Stimulated activated CD8-positive, alpha-beta memory T cell treated with anti-CD3 and anti-CD28 coated beads, Interleukin-4, amount 100 ng/mL, for 4 hours (primary cell): Measurements from ENCODE around the gene TMEM106C.

Source experiments
- DNase-seq, 2 donors: peaks; one replicate each; pipeline ENCODE4 v3.0.0-alpha.2; 2020; ENCODE audit warnings: low read depth in 2 of 2, low spot score in 1 of 2

Gene TMEM106C

DNA sequence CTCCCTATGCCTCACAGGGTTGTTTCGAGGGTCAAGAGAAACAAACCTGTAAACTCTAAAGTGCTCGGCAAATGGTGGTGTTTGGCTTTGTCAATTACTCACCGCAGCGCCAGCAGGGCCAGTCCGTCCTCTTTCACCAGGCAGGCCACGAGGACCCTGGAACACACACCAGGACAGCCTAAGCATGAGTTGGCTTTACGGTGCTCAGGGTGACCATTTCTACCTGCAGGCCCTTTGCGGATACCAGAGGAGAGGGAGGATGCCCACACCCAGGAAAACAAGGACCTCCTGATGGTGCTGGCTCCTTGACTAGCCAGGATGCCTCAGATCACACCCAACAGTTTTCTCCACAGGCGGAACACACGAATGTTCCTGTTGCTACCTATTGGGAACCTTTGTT is 29.4 kb downstream of the TMEM106C start:
- no peak for DNase-seq

GRCh38 chr12:47993491-47993890 is 30.1 kb downstream of the TMEM106C start:
- DNase-seq = no peak

DNA sequence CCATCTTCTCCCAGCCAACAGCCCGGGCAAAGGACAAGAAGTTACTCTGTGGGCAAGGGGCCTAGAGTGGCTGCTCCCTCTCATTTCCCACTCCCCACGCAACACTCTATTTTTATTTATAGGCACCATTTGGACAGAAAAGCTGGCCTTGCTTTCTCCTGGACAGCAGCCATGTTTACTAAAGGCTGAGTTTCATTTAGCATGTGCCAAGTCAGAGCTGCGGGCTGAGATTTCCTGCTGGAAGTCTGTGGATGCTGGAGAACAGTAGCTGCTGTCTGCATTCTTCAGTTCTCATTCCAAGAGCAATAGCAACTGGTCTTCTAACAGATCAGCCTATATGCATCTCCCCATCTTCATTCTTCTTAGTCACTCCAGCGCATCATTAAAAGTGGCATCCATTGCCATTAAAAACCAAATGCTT is 32.6 kb downstream of the TMEM106C start:
- no peak for DNase-seq

DNA sequence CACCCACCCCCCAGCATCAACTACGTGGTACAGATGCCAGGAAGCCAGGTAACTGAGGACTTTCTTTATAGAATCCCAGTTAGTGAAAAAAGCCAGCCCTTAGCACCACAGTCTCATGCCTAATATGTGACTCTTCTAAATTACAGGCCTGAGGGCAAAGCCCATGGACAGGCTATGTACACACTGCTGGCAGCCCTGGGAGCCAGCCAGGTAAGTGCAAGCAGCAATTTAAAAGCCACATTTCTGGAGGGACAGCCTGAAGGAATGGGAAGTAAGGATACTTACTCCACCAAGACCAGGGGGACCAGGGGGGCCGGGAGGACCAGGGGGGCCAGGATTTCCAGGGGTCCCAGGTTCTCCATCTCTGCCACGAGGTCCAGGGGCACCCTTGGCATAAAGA is 33.9 kb downstream of the TMEM106C start:
- no peak for DNase-seq

DNA sequence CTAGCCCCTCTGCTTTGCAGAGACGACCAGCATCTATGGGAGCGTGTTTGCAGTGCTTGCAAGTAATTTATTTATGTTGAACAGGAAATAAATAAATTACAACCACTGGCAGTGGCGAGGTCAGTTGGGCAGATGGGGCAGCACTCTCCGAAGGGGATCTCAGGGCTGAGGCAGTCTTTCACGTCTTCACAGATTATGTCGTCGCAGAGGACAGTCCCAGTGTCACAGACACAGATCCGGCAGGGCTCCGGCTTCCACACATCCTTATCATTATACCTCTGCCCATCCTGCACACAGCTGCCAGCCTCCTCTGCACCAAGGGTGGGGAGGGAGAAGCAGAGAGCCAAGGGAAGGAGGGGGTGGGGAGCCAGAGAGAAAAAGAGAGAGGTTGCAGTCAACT is 36.4 kb downstream of the TMEM106C start:
- DNase-seq = no peak

DNA sequence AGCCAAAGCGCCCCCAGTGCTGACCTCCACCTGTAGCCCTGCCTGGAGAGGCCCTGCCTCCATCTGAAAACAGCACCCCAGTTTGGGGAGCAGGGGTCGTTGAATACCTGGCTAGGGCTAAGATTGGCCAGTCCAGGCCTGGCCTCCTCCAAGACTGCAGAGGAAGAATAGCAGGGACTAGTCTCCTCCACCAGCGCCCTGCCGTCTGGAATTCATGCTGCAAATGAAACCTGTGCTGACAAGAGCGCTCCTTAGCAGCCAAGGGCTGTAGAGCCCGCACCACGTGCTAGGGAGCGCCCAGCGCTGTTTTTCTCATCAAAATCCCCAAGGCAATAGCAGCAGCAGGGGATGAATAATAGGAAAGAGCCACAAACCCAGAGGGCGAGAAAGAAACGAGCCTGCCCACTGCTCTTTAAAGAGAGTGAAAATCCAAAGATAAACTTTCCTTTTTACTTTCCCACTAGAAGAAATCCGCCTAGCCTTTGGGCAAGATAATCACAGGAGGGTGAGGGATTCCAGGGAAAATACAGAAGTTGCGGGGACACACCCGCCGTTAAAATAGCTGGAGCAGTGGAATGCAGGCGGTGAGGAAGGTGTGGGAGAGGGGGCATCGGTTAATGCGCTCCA is 37.6 kb downstream of the TMEM106C start:
- DNase-seq = no peak

GRCh38 chr12:48001505-48002413 is 38.4 kb downstream of the TMEM106C start:
- DNase-seq = no peak

GRCh38 chr12:48002414-48002730 is 39.0 kb downstream of the TMEM106C start:
- no peak for DNase-seq

DNA sequence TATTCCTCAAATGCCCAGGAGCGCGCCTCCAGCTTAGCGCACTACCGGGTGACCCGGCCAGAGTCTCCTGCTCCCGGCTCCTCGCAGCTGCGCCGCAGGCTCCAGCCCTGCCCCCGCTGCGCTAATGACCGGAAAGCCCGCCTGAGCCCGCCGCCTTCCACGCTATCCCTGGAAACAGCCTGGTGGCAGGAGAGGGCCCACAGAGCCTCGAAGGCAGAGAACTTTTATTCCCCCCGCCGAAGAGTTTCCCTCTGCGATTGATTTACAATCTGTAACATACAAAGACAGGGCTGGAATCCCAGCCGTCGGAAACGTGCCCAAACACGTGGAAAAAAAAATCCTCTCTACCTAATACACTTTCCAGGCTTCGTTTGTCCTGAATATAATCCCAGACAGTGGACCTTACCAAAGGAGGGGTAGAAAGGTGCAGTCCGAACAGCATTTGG is 39.4 kb downstream of the TMEM106C start:
- no peak for DNase-seq

DNA sequence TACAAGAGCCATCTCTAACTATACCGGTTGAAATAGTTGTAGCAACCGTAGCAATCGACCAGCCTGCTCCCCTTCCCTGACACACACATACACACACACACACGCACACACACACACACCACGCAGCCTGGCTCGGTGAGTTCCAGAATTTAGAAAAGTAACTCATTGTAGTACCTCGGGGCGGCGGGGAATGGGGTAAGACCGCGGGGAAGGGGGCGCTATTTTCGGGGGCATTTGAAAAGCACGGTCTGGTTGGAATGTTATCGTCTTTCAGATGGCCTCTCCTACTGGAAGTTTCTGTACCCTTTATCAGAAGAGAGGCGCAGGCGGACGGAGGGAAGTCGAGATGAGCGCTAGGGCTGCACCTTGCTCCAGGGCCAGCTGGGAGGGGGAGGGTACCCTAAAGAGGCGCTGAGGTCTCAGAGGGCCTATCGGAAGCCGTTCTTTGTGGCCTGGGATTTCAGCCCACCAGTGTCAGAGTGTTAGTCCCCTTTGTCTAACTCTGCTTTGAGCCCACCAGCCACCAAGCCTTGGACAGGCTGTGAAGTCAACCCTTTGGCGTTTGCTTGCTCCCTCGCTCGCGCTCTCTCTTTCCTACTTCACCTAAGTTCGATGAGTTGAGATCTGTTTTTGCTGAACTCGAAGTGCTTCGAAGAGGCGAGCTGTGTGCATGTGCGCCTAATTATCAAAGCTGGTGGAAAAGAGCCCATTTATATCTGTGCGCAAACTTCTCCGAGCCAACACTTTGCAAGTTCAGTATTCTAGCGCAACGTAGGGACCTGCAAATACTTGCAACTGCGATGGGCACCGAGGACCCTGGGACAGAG is 40.0 kb downstream of the TMEM106C start:
- no peak for DNase-seq

GRCh38 chr12:48004053-48004941 is 40.9 kb downstream of the TMEM106C start, which contains the start of gene COL2A1:
COL2A1 (minus strand) TSS chr12:48004476; CDS start chr12:48004321, 155 bp downstream.
- DNase-seq = no peak

DNA sequence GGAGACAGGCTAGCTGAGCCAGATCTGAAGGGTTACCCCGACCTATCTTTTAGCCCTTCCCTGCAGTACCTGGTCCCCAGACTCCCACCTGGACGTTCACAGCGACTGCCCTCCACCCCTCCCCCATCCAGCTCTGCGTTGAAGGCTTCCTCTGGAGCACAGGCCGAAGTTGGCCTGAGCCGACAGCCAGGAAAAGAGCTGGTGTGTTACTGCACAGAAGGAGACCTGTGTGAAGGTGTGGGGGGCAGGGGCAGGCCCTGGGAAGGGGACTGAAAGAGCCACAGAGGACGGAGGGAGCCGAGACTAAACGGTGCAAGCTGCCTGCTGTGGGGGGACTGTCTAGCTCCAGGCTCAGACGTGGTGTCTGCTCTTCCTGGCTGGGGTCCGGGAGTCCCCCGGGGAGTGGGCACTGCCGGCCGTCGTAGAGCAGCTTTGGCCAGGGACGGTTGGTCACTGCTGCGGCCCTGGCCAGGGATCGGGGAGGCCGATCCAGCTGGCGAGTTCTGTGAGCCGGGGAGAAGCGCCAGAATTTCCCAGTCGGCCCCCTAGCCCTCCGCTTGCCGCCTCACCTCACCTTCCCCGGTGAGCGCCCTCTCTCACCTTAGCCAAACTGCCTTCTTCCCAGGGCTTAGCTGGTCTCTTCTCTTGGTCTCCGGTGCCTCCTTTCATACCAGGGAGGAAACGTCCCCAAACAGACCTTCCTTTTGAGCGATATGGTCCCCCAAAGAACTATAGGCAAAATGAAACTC is 41.8 kb downstream of the TMEM106C start:
- DNase-seq = no peak

DNA sequence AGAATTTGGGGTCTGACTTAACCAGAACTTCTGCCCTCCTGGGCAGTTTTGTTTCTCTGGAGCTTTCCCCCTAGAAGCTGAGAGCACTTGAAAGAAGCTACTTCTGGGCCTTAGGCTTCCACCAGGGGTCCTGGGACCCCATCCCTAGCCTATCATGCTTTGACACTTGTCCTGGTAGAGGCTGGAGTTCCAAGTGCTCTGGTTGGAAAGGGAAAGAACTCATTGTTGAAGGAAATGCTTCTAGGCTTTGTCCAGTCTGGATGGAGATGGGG is 42.3 kb downstream of the TMEM106C start:
- DNase-seq = no peak

GRCh38 chr12:48007206-48007605 is 43.8 kb downstream of the TMEM106C start:
- no peak for DNase-seq

DNA sequence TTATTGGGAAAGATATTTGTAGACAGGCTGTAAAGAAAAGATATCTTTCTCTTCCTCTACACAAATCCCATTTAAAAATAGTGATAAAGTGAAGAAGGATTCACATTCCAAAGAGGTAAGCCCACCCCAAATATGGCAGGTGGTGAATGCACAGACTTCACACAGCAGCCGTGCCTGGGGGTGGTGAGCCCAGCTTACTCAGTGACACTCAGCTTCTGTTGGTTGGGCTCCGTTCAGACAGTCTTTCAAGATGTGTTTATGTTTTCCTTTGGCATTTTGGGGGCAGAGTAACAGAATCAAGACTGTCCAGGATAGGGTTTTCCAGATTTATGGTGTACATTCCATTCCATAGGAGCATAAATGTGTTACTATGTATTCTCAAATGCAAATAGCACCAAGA is 45.0 kb downstream of the TMEM106C start:
- no peak for DNase-seq

- no peak for DNase-seq
Observed at GRCh38 chr12:48008950-48009349, 45.6 kb downstream of the TMEM106C start.

DNA sequence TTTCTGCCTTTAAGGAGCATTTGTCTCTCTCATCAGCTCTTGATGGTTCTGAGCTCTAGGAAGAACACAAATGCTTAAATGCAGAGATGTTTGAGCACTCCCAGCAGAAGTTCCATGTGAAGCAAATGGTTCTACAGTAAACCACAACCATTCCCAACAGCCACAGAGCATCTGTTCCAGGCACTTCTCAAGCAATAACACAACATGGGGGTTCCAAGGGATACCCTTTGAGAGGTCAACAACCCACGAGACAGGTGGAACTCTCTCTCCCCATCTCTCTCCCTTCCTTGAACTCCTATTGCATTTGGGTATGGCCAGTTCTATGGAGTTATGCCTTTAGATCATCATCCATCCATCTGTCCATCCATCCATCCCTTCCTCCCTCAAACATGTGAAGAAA is 46.1 kb downstream of the TMEM106C start:
- no peak for DNase-seq

DNA sequence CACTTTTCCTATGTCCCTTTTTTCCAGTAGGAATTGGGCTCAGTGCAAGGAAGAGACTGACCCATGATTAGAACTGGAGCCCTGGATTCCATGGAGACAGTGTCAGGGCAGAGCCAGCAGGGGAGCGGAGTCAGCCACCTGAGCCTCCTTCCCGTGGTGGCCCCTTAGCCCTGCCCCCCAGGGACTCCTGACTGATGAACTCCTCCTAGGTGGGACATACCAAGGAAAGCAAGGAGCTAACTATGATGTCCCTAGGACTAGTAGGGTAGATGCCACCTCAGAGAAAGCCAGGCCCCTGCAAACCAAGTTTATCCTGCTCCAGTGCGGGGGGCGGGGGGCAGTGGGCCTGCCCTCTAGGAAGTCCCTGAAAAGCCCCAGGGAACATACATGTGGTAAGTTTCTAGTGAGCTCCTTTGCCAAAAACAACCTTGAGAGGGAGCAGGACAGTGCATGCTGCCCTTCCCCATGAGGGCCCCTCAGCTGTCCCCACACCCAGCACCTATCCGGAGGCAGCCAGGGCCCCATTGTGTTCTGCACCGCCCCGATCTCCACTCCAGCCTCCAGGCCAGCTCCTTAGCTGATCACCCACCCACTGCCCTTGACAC is 47.1 kb downstream of the TMEM106C start:
- DNase-seq = no peak

GRCh38 chr12:48012070-48012469 is 48.7 kb downstream of the TMEM106C start:
- DNase-seq = no peak

GRCh38 chr12:48013287-48013686 is 49.9 kb downstream of the TMEM106C start:
- DNase-seq = no peak
